GM12878 (cell line): Measurements from ENCODE around the gene PIEZO2.

ENCODE experiments used
- CBFB ChIP-seq: IDR thresholded peaks from 2 replicates; pipeline ENCODE4 v1.6.1; 2016; ENCODE audit warnings: antibody characterized with exemption, low read depth
- CTCF ChIP-seq, 3 experiments: IDR thresholded peaks in 2 of 3; conservative IDR thresholded peaks in 1 of 3; 2 replicates each; pipeline ENCODE4 v1.5.1; 2011; ENCODE audit warnings: low read depth in 3 of 3, low read length in 3 of 3, mild to moderate bottlenecking in 3 of 3, control low read depth in 2 of 3, moderate library complexity in 2 of 3, inconsistent platforms in 1 of 3, mixed read lengths in 1 of 3; ENCODE audit not compliant: control insufficient read depth in 2 of 3, insufficient read depth in 1 of 3; ENCODE audit errors: extremely low read depth in 1 of 3
- EED ChIP-seq: sonication (generic); IDR thresholded peaks from 2 replicates; pipeline ENCODE4 v1.6.1; 2016; ENCODE audit warnings: antibody characterized with exemption, low read depth
- JUNB ChIP-seq: IDR thresholded peaks from 2 replicates; pipeline ENCODE4 v1.6.1; 2016; ENCODE audit warnings: antibody characterized with exemption, mild to moderate bottlenecking
- NRF1 ChIP-seq: conservative IDR thresholded peaks from 2 replicates; pipeline ENCODE4 v1.6.1; 2011; ENCODE audit warnings: mild to moderate bottlenecking, low read depth, low read length, improper control_type of control experiment
- POLR2AphosphoS5 ChIP-seq: IDR thresholded peaks from 2 replicates; pipeline ENCODE4 v1.6.1; 2011; ENCODE audit warnings: mild to moderate bottlenecking, low read length, inconsistent platforms
- SIX5 ChIP-seq: IDR thresholded peaks from 2 replicates; pipeline ENCODE4 v1.6.1; 2011; ENCODE audit warnings: mild to moderate bottlenecking, low read depth, low read length, moderate library complexity; ENCODE audit not compliant: severe bottlenecking
- SP1 ChIP-seq: IDR thresholded peaks from one replicate; pipeline ENCODE4 v1.6.1; 2011; ENCODE audit warnings: low read depth, low read length
- TF ChIP-seq, protein P1 (sequence below): fragments of 450-650 bp; IDR thresholded peaks from 2 replicates; pipeline ENCODE4 v1.6.1; 2017; ENCODE audit warnings: antibody characterized with exemption, mild to moderate bottlenecking, moderate library complexity

DNA sequence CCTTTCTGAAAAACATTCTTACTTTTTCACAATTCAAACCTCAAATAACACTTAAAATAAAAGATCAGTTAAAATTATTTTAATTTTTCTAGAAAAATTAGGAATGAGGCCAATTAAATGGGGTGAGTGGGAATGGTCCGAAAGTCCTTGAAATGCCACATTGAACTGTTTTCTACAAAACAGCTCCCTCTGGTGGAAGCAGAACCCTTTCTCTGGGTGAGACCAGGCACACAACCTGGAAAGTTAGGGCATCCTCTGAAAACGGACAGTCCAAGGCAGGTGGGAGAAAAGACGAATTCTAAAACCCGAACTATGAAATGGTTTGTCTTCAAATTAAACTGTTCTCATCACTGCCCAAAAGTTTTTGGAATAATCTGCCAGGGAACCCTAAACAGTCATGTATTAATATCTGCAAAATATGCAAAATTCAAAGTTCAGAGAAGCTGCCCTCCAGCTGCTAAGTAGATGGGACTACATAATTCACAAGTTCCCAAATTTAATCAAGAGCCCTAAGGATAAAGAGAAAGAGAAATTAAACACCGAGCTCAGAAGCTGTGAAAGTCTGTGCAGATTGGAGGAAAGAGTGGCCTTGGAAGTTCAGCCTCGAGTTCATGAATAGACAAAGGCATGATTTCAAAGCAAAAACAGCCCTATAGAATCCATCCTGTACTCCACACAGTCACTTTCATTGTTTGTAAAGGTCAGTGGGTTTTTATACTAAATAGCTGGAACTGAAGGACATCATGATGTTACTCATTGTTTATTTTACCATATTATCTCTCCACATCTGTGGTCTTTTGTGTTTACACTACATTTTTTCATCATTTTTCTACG is 108.3 kb downstream of the PIEZO2 start:
- TF ChIP-seq CTCF (IDR thresholded peaks at IDR 0.05 in 2 of 3, conservative IDR thresholded peaks at IDR 0.05 in 1 of 3; ENCODE audit: control insufficient read depth in 2 of 3, extremely low read depth in 1 of 3, insufficient read depth in 1 of 3, low read depth in 3 of 3, low read length in 3 of 3) = peak; percentile 67 to 74 (median 69); a peak in 5 of 6 replicates
- no peak for TF ChIP-seq SIX5
- no peak for TF ChIP-seq SP1
- TF ChIP-seq NRF1 = no peak
- TF ChIP-seq CBFB = no peak
- no peak for TF ChIP-seq POLR2AphosphoS5
- TF ChIP-seq JUNB = no peak
- TF ChIP-seq, protein P1, sequence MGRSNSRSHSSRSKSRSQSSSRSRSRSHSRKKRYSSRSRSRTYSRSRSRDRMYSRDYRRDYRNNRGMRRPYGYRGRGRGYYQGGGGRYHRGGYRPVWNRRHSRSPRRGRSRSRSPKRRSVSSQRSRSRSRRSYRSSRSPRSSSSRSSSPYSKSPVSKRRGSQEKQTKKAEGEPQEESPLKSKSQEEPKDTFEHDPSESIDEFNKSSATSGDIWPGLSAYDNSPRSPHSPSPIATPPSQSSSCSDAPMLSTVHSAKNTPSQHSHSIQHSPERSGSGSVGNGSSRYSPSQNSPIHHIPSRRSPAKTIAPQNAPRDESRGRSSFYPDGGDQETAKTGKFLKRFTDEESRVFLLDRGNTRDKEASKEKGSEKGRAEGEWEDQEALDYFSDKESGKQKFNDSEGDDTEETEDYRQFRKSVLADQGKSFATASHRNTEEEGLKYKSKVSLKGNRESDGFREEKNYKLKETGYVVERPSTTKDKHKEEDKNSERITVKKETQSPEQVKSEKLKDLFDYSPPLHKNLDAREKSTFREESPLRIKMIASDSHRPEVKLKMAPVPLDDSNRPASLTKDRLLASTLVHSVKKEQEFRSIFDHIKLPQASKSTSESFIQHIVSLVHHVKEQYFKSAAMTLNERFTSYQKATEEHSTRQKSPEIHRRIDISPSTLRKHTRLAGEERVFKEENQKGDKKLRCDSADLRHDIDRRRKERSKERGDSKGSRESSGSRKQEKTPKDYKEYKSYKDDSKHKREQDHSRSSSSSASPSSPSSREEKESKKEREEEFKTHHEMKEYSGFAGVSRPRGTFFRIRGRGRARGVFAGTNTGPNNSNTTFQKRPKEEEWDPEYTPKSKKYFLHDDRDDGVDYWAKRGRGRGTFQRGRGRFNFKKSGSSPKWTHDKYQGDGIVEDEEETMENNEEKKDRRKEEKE = no peak
- TF ChIP-seq EED = no peak
